IPS-18c (cell line): ENCODE results near the gene CDH11.

Experiments used
- H3K4me3 ChIP-seq: 2 replicates; pipeline ENCODE4 v1.7.0; 2013; ENCODE audit warnings: low read depth, mild to moderate bottlenecking, low read length, moderate library complexity; ENCODE audit not compliant: insufficient read depth
- H3K9me3 ChIP-seq: one replicate; pipeline ENCODE4 v1.6.1; 2013; ENCODE audit warnings: mild to moderate bottlenecking, low read length, moderate library complexity; ENCODE audit not compliant: control insufficient read depth, insufficient read depth

CDH11 gene

DNA sequence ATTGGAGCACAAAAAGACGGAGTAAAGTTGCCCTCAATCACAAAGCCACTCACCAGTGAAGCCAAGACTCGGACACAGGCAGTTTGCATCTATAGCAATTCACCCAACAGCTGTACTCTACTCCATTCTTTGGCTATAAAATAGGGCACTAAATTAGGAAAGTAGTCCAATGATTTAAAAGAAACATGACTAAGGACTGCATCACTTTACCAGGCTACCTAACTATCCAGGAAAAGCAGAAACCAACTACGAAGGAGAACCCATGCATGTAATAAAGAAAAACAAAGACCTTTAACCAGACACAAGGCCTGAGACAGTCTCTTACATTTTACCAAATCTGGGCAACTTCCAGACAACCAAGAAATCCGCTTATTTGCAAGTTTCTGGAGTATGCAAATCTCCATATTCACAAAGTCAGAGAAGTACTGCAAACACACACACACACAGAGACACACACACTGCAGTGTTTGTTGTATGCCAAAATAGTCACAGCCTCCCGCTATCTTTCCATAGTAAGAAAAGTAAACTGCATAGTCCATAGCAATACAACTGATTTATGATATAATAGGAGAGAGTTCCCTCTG, 59.8 kb downstream of the CDH11 start:
- no peak overlapping the region for H3K4me3 ChIP-seq
- no peaks in the 10 kb centered on the region for H3K9me3 ChIP-seq

DNA sequence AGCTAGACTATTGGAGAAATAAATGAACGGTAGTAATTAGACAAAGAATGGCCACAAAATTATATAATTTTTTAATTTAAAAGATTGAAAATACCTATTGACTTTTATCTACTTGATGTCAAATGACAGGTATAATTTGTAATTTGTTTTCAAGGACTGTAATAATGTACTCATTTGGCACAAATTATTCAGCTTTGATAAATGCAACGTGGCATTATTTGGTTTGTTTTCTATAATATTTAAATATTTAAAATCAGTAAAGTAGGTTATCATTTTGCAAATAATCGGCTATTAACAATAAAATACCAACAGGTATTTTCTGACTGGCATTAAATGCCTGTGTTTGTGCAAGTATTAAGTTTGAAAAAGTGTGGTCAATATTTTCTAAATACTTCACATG, 60.6 kb downstream of the CDH11 start:
- Histone ChIP-seq H3K9me3 (no peaks in the 10 kb centered on the region), H3K4me3 (no peak overlapping the region)

DNA sequence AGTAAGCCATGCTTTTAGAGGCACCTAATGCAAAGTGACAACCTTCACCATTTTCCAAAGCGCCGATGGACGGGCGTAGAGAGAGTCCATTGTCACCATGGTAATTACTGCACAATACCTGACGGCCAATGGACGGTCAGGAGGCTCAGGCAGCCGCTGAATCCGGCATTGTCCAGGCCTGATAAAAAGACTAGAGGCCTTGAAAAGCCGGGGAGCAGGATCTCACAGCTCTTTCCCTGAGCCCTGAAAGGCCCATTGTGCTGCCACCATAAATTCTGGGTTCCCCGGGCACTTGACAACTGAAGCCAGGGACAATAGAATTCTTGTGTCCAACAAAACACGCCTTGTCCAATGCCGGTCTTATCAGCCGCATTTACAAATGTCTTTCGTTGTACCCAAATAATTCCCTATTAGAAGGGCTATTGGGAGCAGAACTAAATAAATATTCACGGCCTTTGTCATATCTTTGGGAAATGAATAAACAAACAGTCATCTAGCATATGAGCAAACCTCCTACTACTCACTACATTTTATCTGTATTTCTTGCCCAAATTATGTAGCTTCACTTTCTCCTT, 62.4 kb downstream of the CDH11 start:
- H3K9me3 ChIP-seq: no peaks in the 10 kb centered on the region
- H3K4me3 ChIP-seq: no peak overlapping the region

DNA sequence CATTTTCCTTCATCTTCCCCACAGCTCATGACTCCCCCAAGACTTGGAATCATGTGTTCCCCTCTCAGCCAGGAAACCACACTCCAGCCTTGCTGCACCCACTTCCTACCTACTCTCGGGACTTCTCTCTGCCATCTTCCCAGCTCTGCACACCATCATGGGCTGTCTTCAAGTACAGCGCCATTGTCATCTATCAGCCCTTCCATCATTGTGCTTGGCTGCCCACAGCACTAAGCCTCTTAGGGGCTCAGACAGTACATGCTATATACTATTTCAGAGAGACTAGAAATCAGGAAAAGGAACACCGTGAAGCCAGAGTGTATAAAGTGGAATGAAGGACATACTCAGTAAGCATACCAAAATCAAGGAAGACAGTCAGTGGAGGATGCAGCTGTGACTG, 64.7 kb downstream of the CDH11 start:
- Histone ChIP-seq H3K4me3 (no peak overlapping the region), H3K9me3 (no peaks in the 10 kb centered on the region)

DNA sequence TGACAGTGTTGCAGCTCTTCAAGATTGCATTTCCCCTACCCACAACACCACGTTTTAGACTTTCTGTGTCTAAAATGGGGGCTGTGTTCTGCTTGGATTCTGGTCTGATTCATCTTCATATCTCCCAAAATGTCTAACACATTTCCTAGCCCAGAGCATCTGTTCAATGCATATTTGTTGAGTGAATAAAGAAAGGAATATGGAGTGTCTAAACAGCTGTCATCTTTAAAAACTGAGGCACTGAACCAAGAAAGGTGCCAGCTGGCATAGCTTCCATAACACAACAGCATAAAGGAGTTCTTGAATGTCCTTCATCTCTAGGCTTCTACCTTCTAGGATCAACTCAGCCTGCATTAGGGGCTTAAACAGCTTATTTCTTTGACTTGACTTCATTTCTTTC, 67.4 kb downstream of the CDH11 start:
- no peaks in the 10 kb centered on the region for H3K9me3 ChIP-seq

DNA sequence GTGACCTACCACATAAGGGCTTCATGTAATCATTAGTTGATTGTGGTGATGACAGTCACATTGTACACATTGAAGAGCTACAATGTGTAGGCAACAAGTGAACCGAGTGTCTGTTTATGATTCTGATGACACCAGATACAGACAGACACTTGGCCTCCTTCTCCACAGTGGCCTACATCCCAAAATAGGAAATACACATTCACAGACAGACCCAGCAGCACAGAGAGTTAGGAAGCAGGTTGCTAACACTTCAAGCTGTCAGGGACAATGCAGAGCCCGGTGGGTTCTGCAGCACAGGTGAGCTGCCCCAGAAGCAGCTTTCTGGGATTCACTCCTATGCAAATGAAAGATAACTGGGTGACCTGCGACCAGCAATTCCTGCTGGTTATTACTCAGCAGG, 72.2 kb downstream of the CDH11 start:
- H3K9me3 ChIP-seq: no peaks in the 10 kb centered on the region
- no peak overlapping the region for H3K4me3 ChIP-seq

More for the DNA sequence above, 67.4 kb downstream of the CDH11 start:
- H3K4me3 ChIP-seq: no peak overlapping the region

DNA sequence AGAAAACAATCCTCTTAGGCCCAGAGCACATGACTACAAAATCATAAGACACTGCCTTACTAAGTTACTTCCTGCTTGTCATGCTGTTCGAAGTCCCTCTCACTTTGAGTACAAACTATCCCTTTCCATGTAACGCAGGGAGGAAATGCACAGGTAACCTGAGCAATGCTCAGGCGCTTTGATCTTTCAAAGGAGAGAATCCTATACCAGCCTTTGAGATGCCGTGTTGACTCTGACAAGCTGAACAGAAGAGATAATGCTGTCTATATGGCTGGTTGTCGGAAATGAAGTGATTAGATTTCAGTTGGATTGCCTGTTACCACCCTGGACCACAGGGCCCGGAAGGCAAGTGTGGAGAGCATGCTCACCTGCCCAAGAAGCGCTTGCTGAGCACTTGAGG, 75.9 kb downstream of the CDH11 start:
- no peak overlapping the region for H3K4me3 ChIP-seq
- no peaks in the 10 kb centered on the region for H3K9me3 ChIP-seq

DNA sequence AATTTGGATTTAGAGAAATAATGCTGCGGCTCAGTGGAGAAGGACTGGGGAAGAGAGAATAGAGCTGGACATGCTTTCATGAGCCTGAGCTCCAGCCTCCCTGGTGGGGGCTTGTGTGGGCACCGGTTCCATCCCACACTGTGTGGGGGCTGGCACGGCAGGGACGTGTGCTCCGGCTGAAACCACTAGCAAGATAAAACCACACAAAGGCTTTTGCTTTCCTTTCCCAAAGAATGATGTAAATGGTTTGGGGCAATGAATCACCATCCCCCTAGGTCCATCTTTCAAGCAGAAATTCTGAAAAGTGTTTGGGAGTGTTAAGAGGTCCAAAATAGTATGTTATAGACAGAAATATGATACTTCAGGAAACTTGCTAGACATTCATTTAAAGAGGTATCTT, 77.0 kb downstream of the CDH11 start:
- Histone ChIP-seq H3K4me3 (no peak overlapping the region), H3K9me3 (no peaks in the 10 kb centered on the region)

DNA sequence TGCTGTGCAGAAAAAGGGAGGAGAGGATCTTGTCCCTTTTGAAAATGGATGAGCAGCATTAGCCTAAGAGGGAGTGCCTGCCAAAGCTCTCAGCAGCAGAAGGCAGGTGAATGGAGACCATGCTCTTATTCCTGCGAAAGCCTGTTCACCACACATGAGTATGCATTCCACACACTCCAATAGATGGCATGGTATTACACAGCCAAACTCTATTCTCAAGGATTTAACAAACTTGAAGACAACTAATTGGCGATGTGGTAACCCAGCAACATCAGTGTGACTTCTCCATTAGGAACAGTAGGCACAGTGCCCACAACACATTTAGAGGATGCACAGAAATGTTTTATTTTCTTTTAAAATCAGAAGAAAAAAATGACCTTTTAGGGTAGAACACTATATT, 77.8 kb downstream of the CDH11 start:
- Histone ChIP-seq H3K4me3 (no peak overlapping the region), H3K9me3 (no peaks in the 10 kb centered on the region)

DNA sequence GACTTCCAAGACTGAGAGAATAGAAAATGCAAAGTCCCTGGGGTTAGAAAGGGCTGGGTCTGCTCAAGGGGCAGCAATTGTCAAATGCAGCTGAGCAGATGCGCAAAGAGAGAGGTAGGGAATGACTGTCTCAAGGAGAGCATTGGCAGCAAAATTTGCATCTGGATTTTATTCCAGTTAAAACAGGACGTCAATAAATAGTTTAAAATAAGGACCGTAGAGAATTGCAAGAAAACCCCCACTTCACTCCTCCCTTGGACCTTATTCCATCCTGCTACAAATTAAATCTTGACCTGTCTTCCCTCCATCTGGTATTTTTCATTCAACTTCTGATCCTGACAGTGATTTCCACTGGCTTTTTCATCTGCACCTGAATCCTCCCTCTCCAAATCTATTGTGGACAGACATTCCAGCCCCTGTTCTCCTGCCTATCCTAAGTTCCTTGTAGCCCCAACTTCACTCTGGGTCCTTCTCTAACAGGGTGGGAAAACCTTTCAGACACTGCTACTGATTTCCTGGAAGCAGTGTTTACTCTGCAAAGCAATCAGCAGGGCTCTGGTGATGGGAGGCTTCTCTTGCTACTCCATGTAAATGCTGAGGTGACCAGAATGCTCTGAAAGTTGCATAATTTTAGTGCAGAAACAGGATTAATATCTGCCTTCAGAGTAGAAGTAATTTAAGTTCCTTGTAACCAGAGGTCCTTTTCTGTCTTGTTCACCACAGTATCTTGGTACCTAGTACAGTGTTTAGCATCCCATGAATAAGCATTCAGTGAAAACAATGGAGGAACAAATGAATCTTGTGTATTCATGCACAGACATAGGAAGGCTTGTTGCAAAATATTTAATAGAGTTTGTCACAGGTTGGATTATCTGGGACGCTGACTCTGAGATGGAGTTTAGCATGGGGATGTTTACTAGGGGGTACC, 79.2 kb downstream of the CDH11 start:
- Histone ChIP-seq H3K9me3 (no peaks in the 10 kb centered on the region), H3K4me3 (no peak overlapping the region)

DNA sequence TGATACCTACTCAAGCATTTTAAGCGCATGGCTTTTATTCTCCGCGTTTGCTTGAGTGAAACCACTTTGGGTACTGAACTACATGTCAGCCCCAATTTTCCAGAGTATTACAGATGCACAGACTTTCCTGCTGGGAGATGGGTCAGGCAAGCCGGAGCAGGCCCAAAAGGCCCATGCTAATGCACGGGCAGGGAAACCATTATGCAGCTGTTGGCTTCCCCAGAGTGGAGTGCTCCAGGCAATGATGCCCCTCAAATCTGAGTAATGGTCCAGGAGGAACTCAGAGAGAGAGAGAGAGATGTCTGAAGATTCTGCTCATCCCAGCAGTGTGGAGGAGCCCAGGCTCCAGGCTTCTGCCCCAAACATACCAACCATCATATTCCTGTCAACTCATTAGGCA, 80.2 kb downstream of the CDH11 start:
- H3K4me3 ChIP-seq: no peak overlapping the region
- no peaks in the 10 kb centered on the region for H3K9me3 ChIP-seq

DNA sequence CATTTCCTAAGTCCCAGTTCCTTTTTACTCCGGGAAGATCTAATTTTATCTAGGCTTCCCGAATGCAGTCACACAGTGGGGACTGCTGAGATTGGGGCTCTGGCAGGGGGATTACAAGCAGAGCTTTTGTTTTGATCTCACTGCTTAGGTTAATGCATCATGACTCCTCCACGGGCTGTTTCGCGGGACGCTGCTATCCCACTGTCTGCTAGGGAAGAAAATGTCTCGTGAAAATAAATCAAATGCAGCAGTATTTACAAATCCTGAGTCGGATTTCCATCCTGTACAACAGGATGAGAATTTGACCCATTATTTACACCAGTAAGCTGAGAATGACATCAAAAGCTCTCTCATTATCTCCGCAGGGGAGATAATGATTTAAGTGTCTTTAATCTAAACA, 83.8 kb downstream of the CDH11 start:
- Histone ChIP-seq H3K4me3 (no peak overlapping the region), H3K9me3 (no peaks in the 10 kb centered on the region)

DNA sequence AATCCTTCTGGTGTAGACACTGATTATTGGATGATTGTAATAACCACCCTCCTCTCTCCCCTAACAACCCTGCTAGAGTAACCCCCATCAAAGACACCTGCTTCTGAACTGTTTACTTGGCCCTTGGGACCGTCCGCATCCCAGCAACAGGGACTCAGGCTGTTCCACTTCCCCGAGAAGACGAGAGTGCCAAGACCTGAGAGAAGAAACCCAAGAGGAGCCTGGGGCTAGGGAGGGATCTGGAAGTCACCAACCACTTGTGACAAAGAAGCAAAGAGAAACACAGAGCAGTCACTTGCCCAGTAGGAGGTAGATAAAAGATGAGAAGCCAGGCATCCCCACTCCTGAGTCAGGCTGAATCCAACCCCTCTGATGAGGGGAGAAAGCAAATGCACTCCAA, 84.3 kb downstream of the CDH11 start:
- Histone ChIP-seq H3K9me3 (no peaks in the 10 kb centered on the region), H3K4me3 (no peak overlapping the region)

DNA sequence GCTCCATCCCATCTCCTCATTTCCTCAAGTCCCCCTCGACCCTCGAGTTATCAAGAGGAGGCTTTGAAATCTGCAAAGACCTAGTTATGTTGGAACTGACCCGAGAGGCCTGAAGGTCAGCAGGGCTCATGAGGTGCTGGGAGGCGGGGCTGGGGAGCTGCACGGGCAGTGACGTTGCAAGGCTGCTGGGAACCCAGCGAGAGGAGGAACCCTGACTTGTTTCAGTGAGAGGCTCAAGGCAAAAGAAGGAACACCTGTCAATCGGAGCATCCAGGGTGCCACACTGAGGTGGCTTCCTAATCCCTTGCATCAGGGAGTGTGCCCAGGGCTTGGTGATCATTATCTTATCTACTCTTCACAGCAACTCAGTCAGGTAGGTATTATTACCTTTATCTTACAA, 86.9 kb downstream of the CDH11 start:
- H3K4me3 ChIP-seq: no peak overlapping the region
- no peaks in the 10 kb centered on the region for H3K9me3 ChIP-seq

DNA sequence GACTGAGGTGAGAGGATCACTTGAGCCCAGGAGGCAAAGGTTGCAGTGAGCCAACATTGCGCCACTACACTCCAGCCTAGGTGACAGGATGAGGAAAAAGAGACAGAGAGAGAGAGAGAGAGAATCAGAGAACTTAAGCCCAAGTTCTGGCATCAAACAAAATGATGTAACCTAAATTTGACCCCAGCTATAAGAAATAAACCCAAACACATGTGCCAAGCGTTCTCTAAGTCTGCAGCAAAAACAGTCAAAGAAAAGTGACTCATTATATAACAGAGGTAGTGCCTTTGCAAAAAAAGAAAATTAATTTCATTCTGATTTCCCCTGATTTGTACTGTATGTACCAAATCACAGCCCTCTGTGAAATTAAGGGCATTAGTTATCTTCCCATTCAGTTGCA, 89.5 kb downstream of the CDH11 start:
- H3K4me3 ChIP-seq: no peak overlapping the region
- no peaks in the 10 kb centered on the region for H3K9me3 ChIP-seq

DNA sequence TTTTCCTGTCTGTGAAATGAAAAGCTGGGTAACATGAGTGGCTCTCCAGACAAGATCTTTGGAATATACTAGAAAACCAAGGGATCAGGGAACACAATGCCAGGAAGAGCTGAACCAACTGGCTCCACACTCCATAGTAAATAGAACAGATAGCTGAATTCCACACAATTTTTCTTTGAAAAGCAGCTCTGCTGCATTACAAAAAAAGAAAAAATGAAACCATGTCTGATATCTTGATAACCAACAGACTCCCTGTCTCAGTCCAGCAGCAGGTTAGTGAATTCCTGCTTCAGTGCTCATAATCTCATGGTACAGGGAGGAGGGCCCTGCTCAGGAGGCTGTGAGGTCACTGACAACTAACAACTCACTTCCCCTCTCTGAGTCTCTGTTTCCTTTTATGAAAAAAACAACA, 97.1 kb downstream of the CDH11 start:
- H3K9me3 ChIP-seq: no peaks in the 10 kb centered on the region
- H3K4me3 ChIP-seq: no peak overlapping the region

DNA sequence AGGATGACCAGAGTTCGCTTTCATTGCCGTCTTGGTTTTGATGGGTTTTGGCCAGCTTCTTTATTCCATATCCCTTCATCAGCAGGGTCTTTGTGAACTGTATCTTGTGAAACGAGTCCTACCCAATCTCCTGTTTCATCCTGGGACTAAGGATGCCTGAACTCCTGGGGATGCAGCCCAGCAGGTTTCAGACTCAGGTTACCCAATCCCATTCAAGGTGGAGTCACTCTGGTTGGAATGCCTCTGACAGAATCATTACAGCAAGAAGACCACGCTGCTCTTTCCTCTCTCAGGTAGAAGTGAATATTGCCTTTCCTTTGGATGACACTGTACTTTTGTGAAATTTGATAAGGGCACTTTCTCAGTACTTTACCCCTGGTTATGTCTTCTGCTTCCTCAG, 98.1 kb downstream of the CDH11 start:
- no peak overlapping the region for H3K4me3 ChIP-seq

DNA sequence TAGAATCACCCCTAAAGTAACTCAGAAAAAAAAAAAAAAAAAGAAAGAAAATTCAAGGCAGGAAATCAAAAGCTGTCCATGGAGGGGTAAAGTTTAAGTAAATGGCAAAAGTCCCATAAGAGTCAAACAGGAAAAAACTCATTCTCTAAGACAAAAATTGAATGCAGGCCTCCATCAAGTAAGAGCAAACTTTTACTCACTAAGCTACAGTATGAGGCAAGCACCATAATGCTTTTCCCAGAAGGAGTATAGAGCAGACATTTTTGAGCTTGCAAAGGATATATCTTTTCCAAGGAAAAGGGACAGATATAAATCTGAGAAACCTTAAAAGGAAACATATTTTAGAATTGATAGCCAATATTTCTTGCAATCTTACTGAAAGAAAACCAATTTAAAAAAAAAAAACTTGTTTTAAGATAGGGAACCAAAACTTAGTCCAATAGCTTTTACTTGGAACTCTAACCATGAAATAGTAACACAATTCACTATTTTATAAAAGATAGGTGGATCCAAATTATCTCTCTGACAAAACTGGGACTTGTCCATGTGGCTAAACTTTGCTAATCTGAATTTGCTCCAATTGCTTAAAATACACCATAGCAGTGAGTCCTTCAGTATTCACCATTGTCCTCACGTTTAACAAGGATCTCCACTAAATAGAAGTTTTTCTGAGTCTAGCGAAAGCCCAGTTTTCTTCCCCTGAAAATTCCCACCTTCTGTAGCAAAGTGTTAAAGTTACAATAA, 99.8 kb downstream of the CDH11 start:
- H3K4me3 ChIP-seq: no peak overlapping the region
- no peaks in the 10 kb centered on the region for H3K9me3 ChIP-seq

More for the DNA sequence above, 98.1 kb downstream of the CDH11 start:
- no peaks in the 10 kb centered on the region for H3K9me3 ChIP-seq
